Ovary (tissue), 3 donors: Measurements from ENCODE around the gene CUL4A.

Experiments
- EP300 ChIP-seq: sonication (generic); formaldehyde crosslinking; IDR thresholded peaks from one replicate; pipeline ENCODE4 v1.6.1; 2017; ENCODE audit warnings: antibody characterized with exemption
- TF ChIP-seq, protein P1 (sequence below), 3 donors: fragments of 450-650 bp in 2 of 3; fragments of 200-600 bp in 1 of 3; IDR thresholded peaks; one replicate each; pipeline versions ENCODE4 v1.5.1 to v1.8.0; 2016 to 2022; ENCODE audit warnings: antibody characterized with exemption in 3 of 3, mild to moderate bottlenecking in 1 of 3
- donor health status: DM: no; HTN: no; CAD: no.

DNA sequence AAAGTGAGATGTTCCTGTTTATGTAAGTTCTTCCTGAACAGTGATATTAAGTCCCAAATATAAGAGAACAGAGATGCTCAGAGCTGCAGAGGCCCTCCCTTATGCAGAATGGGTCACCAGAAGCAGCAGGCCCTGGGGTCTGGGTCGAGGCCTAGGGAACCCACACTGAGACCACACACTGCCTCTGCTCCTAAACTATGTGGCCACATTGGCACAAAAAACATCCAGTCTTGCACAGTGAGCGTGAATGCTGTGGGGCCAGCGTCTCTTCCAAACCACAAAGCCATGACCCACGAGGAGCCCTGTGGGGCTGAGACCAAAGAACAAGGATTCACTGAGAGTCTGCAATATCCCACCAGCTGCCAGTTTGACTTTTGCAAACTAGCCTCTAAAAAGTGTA is 27.4 kb upstream of the CUL4A start:
- TF ChIP-seq, protein P1, sequence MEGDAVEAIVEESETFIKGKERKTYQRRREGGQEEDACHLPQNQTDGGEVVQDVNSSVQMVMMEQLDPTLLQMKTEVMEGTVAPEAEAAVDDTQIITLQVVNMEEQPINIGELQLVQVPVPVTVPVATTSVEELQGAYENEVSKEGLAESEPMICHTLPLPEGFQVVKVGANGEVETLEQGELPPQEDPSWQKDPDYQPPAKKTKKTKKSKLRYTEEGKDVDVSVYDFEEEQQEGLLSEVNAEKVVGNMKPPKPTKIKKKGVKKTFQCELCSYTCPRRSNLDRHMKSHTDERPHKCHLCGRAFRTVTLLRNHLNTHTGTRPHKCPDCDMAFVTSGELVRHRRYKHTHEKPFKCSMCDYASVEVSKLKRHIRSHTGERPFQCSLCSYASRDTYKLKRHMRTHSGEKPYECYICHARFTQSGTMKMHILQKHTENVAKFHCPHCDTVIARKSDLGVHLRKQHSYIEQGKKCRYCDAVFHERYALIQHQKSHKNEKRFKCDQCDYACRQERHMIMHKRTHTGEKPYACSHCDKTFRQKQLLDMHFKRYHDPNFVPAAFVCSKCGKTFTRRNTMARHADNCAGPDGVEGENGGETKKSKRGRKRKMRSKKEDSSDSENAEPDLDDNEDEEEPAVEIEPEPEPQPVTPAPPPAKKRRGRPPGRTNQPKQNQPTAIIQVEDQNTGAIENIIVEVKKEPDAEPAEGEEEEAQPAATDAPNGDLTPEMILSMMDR (IDR thresholded peaks at IDR 0.05), result no peak
- TF ChIP-seq EP300, result no peak
